ENCODE measurements around the gene PCNX1.
"Not testable (repeated sequence)": the region's sequence is repeated elsewhere in the genome, so short reads cannot be mapped to it uniquely, and the experiment has no call there.

The PCNX1 gene

DNA sequence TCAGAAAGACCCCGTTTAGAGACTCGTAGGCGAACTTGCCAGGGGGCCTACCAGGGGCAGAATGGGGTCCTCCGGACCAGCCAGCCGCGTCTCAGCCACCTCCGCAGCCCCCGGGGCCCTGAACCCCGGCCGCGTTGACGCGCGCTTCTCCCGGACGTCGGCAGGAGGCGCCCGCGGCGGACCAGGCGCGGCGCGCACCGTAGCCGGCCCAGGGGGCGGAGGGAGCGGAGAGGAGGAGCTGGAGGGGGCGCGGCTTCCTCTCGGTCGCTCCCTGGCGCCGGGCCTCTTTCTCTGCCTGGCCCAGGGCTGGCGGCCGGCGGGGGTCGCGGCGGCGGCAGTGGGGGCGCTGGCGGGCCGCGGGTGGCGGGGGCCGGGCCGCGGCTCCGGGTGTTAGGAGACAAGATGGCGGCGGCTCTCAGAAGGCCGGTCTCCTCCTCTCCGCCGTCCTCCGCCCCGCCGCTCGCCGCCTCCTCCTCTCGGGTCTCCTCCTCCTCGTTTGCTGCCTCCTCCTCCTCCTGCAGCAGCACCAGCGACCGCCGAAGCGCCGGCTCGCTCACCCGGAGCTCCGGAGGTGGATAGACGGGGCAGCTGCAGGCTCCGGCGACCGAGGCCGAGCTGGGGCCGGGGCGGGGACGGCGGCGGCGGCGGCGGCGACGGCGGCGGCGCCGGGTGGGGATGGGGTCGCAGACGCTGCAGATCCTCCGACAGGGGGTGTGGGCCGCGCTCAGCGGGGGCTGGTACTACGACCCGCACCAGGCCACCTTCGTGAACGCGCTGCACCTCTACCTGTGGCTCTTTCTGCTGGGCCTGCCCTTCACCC lies at the start of gene PCNX1:
Gene PCNX1 (plus strand): TSS at position 284 of the 820 bp plus-strand sequence. CDS start 392 bp downstream, at position 676.
- Mint-ChIP-seq H3K36me3 (peaks cover 11% of the 10 kb centered on the region), H3K27me3 (no peaks in the 10 kb centered on the region), H3K4me1 (peaks cover 41% of the 10 kb centered on the region), H3K27ac (peak within 1 kb of the TSS; percentile 94), H3K9me3 (no peaks in the 10 kb centered on the region), H3K4me3 (peak within 1 kb of the TSS; percentile 95)
- CTCF ChIA-PET, result interaction anchor here (0.7 to 9.4 kb wide), 23 partner anchors 10 to 89 kb away, joined by 3 to 128 read pairs (median 7); no protein-coding TSS in a partner anchor
- DNase-seq, result peak; percentile 93

DNA sequence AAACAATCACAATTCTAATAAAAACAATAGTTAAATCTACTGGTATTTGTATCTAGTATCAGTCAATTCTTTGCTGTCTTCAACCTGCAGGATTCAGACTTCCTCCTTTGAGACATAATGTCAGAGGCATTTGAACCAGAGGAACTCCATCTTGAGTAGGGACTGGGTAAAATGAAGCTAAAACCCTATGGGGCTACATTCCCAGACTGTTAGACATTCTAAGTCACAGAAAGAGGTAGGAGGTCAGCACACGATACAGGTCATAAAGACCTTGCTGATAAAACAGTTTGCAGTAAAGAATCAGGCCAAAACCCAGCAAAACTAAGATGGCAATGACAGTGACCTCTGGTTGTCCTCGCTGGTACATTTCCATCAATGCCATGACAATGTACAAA lies 49.8 kb upstream of the PCNX1 start:
- no peak overlapping the region for H3K4me3 Mint-ChIP-seq
- CTCF ChIA-PET, result no interaction called here

DNA sequence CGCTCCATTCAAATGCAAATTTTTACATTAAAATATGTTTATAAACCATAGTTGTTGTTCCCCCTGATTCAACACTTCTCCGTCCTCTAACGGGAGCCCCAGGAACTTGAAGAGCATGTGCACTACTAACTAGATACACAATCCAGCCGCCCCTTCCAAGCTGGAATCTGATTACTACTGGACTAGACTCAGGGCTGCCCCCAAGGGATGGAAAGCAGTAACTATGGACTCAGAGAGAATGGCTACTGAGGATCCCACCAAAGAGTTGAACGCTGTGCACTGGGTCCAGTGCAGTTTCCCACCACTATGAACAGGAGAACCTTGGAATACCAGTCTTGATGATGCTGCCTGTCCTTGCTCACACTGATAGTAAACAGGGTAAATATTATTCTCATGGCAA lies 48.6 kb upstream of the PCNX1 start:
- H3K27me3 Mint-ChIP-seq, result peaks cover 10% of the 10 kb centered on the region
- H3K27ac Mint-ChIP-seq, result no peak overlapping the region
- CTCF ChIA-PET, result no interaction called here
- peaks cover 10% of the 10 kb centered on the region for H3K4me1 Mint-ChIP-seq
- peaks cover 1% of the 10 kb centered on the region for H3K36me3 Mint-ChIP-seq
- no peak overlapping the region for H3K4me3 Mint-ChIP-seq
- DNase-seq, result no peak
- H3K9me3 Mint-ChIP-seq, result no peaks in the 10 kb centered on the region

More for the DNA sequence above, 49.8 kb upstream of the PCNX1 start:
- no peak for DNase-seq
- Mint-ChIP-seq H3K27me3 (peaks cover 10% of the 10 kb centered on the region), H3K27ac (no peak overlapping the region), H3K4me1 (peaks cover 10% of the 10 kb centered on the region), H3K9me3 (no peaks in the 10 kb centered on the region), H3K36me3 (peaks cover 1% of the 10 kb centered on the region)

DNA sequence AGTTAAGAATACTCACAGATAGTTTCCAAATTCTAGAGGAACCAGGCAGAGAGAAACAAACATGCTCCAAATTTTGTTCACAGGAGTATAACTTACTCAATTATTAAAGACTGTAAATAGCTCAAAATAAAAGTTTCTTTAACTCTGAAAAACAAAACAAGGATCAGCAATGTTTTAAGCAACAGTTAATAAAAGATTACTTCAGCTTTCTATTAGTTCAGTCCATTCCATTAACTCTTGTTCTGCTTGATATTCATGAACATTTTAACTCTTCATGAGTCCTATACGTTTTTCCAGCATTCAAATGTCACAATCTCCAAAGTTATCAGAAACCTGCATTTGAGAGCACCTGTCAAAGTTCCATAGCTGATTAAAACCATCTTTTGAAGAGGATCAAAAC lies 40.3 kb upstream of the PCNX1 start:
- DNase-seq, H3K4me1 Mint-ChIP-seq, CTCF ChIA-PET, H3K4me3 Mint-ChIP-seq, H3K27ac Mint-ChIP-seq, H3K27me3 Mint-ChIP-seq, H3K36me3 Mint-ChIP-seq: not testable (repeated sequence)
- peaks cover 21% of the 10 kb centered on the region for H3K9me3 Mint-ChIP-seq

DNA sequence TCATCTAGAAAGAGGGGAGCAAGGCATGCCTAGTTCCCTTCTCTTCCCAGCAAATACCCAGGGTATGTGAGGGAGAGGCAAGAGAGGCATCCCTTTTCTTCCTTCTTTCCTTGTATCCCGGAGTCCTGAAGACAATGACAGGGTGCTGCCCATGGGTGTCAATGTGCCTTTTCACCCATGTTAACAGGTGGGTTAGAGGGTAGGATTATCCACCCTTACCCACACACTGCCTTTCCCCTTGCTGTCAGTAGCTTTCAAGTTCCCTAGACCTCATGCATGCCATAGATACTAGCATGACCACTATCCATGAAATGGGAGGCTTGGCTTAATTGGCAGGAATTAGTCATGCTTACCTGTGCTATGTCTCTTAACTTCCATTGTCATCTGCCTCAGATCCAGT lies 36.3 kb upstream of the PCNX1 start:
- CTCF ChIA-PET, result interaction anchor here (1.0 to 1.8 kb wide), 6 partner anchors 13 to 130 kb away, joined by 3 to 14 read pairs (median 4); partner anchors contain the start of gene PCNX1
- H3K4me3 Mint-ChIP-seq, result no peak overlapping the region
- H3K9me3 Mint-ChIP-seq, result peaks cover 19% of the 10 kb centered on the region
- no peak for DNase-seq
- peaks cover 23% of the 10 kb centered on the region for H3K4me1 Mint-ChIP-seq
- H3K27me3 Mint-ChIP-seq, result no peaks in the 10 kb centered on the region
- peaks cover 5% of the 10 kb centered on the region for H3K36me3 Mint-ChIP-seq
- no peak overlapping the region for H3K27ac Mint-ChIP-seq

DNA sequence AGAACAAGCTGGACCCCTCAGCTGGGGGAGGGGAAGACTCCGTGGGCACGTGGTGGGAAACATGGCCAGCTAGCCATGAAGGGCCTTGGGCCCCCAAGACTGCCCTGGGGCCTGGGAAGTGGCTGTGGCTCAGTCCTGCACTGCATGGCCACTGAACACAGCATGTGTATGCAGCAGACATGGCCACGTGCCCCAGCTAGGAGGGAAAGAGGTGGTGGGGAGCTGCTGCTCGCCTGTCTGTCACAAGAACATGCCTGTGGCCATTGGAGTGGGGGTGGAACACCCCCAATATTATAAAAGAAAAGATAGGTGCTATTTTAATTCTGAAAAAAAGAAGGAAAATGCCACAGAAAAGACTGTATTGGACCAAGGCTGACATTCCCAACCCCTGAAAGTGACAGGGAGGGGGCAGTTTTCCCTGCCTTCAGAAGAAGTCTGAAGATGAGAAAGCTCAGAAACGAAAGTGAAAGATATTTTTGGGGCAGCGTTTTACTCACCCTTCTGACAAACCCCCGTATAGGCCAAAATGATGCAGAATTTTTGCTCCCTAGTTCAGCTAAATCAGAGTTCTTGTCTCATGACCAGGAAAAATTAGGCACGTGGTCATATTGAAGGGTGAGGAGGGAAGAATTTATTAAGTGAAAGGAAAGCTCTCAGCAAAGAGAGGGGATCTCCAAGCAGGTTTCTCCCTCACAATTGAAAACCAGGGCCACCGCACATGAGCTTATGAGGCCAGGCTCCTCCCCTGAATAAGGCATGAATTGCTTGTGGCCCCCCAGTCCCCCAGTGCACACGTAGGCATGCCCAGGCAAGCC lies 35.2 kb upstream of the PCNX1 start:
- Mint-ChIP-seq H3K27me3 (no peaks in the 10 kb centered on the region), H3K9me3 (peaks cover 13% of the 10 kb centered on the region), H3K27ac (peak overlapping the region; percentile 92)

DNA sequence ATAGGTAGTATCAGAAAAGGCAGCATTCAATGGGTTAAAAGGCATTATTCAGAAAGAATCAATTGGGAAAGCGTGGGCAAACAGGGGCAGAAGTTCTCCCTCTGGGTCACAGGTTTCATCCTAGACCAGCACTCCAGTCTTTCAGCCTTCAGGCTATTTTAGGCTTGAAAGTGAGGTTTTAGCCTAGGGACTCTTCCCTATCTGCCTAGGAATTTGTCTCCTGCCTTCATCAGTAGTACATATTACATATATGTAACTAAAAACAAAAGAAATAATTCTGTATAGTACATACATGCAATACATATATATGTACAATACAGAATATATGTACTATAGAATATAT lies 34.6 kb upstream of the PCNX1 start:
- Mint-ChIP-seq H3K27ac (peak overlapping the region; percentile 92), H3K4me3 (peak overlapping the region; percentile 65), H3K36me3 (peaks cover 4% of the 10 kb centered on the region), H3K4me1 (peaks cover 23% of the 10 kb centered on the region), H3K27me3 (no peaks in the 10 kb centered on the region), H3K9me3 (peaks cover 12% of the 10 kb centered on the region)
- CTCF ChIA-PET, result interaction anchor here (1.0 to 2.4 kb wide), 12 partner anchors 11 to 100 kb away, joined by 3 to 14 read pairs (median 5); partner anchors contain the start of gene PCNX1
- no peak for DNase-seq

More for the DNA sequence above, 35.2 kb upstream of the PCNX1 start:
- peak; percentile 37 for DNase-seq
- Mint-ChIP-seq H3K4me1 (peaks cover 23% of the 10 kb centered on the region), H3K4me3 (peak overlapping the region; percentile 65), H3K36me3 (peaks cover 4% of the 10 kb centered on the region)
- CTCF ChIA-PET, result interaction anchor here (0.8 to 2.4 kb wide), 12 partner anchors 11 to 129 kb away, joined by 3 to 14 read pairs (median 4); partner anchors contain the start of gene PCNX1

DNA sequence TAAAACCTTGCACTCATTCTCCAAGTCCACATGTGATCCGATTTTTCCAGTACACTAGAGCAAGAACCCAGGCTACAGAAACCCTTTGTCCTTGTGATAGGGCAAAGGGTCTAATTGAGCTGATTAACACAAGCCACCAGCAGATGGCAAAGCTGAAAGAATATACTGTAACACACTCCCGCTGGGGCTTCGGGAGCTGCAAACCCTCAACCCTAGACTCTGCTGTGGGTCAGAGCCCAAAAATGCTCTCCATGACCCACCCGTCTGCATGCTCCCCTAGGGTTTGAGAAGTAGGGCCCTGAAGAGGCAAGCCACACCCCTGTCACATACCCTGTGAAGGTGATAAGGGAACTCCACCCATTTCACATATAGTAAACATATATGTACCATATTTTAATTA lies 33.6 kb upstream of the PCNX1 start:
- Mint-ChIP-seq H3K4me1 (peaks cover 23% of the 10 kb centered on the region), H3K27me3 (no peaks in the 10 kb centered on the region), H3K9me3 (peaks cover 10% of the 10 kb centered on the region), H3K36me3 (peaks cover 2% of the 10 kb centered on the region), H3K27ac (no peak overlapping the region), H3K4me3 (no peak overlapping the region)
- peak; percentile 36 for DNase-seq
- CTCF ChIA-PET, result interaction anchor here (0.7 to 2.4 kb wide), 10 partner anchors 10 to 99 kb away, joined by 3 to 11 read pairs (median 4); partner anchors contain the start of gene PCNX1

DNA sequence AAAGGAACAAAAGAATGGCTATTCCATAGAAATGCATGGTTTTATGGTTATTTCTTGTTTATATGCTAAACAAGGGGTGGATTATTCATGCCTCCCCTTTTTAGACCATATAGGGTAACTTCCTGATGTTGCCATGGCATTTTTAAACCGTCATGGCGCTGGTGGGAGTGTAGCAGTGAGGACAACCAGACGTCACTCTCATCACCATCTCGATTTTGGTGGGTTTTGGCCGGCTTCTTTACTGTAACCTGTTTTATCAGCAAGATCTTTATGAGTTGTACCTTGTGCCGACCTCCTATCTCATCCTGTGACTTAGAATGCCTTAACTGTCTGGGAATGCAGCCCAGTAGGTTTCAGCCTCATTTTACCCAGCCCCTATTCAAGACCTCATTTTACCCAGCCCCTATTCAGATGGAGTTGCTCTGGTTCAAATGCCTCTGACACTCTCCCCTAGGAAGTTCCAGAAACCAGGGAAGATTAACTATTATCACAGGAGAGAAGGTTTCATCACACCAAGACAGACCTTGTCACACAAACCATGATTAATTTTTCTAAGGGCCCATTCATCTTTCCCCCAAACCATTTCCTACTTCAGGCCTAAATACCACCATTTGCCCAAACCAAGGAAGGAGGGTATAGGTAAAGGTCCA lies 31.3 kb upstream of the PCNX1 start:
- H3K27ac Mint-ChIP-seq, H3K9me3 Mint-ChIP-seq, CTCF ChIA-PET, DNase-seq, H3K4me3 Mint-ChIP-seq, H3K27me3 Mint-ChIP-seq, H3K36me3 Mint-ChIP-seq: not testable (repeated sequence)
- H3K4me1 Mint-ChIP-seq, result peaks cover 23% of the 10 kb centered on the region

DNA sequence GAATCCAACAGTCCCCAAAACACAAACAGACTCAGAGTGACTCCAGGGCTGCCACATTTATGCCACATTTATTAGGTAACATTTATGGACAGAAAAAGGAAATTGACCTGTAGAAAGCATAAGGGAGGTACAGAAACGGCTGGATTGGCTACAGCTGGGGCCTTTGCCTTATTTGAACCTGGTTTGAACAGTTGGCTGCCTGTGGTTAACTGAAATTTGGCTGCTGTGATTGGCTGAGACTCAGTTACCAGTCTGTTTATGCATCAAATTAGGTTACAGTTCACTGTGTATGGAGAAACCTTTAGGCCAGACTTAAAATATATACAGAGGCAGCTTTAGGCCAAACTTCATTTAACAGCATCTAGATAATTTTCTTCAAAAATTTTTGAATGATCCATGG lies 27.8 kb upstream of the PCNX1 start:
- no peak overlapping the region for H3K27ac Mint-ChIP-seq
- H3K36me3 Mint-ChIP-seq, result peaks cover 2% of the 10 kb centered on the region
- DNase-seq, result no peak
- no peak overlapping the region for H3K4me3 Mint-ChIP-seq
- H3K4me1 Mint-ChIP-seq, result peaks cover 28% of the 10 kb centered on the region
- CTCF ChIA-PET, result interaction anchor here (1.2 kb wide), 1 partner anchor 27 kb away, joined by 6 read pairs; the partner anchor contains the start of gene PCNX1
- H3K9me3 Mint-ChIP-seq, result no peaks in the 10 kb centered on the region
- no peaks in the 10 kb centered on the region for H3K27me3 Mint-ChIP-seq

DNA sequence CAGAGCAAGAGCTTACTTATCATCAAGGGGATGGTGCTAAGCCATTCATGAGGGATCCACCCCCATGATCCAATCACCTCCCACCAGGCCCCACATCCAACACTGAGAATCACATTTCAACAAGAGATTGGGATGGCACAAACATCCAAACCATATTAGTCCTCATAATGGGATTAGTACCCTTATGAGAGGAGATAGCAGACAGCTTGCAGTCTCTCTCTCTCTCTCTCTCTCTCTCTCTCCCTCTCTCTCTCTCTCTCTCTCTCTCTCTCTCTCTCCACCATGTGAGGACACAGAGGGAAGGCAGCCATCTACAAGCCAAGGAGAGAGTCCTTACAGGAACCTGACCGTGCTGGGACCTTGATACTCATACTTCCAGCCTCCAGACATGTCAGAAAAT lies 26.4 kb upstream of the PCNX1 start:
- H3K27ac Mint-ChIP-seq, H3K9me3 Mint-ChIP-seq, DNase-seq, H3K36me3 Mint-ChIP-seq, H3K27me3 Mint-ChIP-seq, H3K4me3 Mint-ChIP-seq: not testable (repeated sequence)
- CTCF ChIA-PET, result interaction anchor here (0.7 kb wide), 1 partner anchor 63 kb away, joined by 4 read pairs; no protein-coding TSS in a partner anchor
- peaks cover 42% of the 10 kb centered on the region for H3K4me1 Mint-ChIP-seq

DNA sequence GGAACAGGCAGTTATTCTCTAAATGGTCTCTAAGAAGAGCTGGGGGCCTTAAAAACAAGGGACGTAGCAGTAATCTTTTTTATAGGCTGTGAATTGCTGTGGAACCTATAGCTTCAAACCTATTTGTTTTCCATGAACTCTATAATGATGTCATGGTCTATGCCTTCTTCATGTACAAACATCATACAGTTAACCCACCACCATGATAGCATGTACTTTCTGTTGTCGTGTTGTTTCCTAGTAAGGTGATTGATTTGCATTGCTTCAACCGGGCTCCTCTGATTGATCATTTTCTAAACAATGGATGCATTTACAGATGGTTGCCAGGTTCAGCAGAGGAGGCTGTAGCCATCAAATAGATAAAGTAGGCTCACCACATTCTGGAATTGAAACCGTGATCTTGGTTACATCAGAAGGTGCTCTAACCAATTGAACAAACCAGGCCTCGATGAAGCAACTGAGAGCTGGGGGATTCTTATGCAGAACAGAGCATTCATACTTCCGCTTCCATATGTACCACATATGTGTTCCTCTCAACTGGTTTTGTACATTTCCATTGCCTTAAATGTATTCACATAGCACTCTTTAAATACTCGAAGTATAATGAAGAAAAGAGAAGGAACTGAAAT lies 25.6 kb upstream of the PCNX1 start:
- peaks cover 2% of the 10 kb centered on the region for H3K36me3 Mint-ChIP-seq
- H3K27me3 Mint-ChIP-seq, result no peaks in the 10 kb centered on the region
- no peak overlapping the region for H3K27ac Mint-ChIP-seq
- DNase-seq, result no peak
- CTCF ChIA-PET, result interaction anchor here (0.6 to 10.1 kb wide), 3 partner anchors 22 to 63 kb away, joined by 4 to 128 read pairs (median 4); partner anchors contain the start of gene PCNX1
- no peak overlapping the region for H3K4me3 Mint-ChIP-seq
- no peaks in the 10 kb centered on the region for H3K9me3 Mint-ChIP-seq
- peaks cover 50% of the 10 kb centered on the region for H3K4me1 Mint-ChIP-seq

DNA sequence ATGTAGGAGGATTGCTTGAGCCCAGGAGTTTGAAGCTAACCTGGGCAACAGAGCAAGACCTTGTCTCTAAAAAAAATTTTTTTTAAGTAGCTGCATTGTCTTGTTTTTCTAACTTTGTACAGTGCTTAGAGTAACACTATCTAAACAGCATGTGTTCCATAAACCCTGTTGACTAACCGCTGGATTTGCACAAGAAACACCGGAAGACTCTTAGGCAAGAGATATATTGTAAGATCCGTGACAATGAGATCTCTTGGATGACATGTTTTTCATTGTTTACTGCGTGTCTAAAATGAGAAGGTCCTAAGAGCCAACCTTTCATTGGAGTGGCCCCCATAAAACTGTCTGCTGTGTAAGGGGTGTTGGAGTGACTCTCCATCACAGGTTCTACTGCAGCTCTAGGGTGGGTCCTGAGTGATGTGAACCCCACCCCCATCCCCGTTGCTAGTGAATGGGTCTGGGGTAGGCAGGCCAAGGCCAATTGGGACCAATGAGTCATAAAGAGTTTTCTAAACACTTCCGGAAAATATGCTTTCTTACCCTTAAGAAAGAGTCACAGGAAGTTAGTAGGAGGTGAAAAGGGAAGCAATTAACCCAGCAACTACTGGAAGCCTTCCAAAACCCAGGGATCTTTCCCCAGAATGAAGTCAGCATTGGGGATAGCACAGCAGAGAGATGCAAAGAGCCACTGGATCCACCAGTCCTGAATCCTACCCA lies 24.3 kb upstream of the PCNX1 start:
- Mint-ChIP-seq H3K4me1 (peaks cover 63% of the 10 kb centered on the region), H3K27me3 (no peaks in the 10 kb centered on the region), H3K9me3 (no peaks in the 10 kb centered on the region), H3K4me3 (no peak overlapping the region), H3K36me3 (peaks cover 2% of the 10 kb centered on the region), H3K27ac (no peak overlapping the region)
- no peak for DNase-seq
- CTCF ChIA-PET, result interaction anchor here (0.8 to 10.1 kb wide), 7 partner anchors 11 to 73 kb away, joined by 3 to 128 read pairs (median 4); partner anchors contain the start of gene PCNX1

All from activated naive CD4-positive, alpha-beta T cell treated with anti-CD3 and anti-CD28 coated beads, Interleukin-2, amount 10 ng/mL, durations not matched to agents 7 days and 5 days (primary cell).